ENCODE data around the gene GPD2.

GPD2 gene

GRCh38 chr2:156532989-156533388, 96.8 kb downstream of the GPD2 start:
- no peak for DNase-seq (ENCODE audit: low read depth)

GRCh38 chr2:156536534-156536933, 100.4 kb downstream of the GPD2 start:
- no peak for DNase-seq (ENCODE audit: low read depth)

- no peak for DNase-seq (ENCODE audit: low read depth)
These were observed 101.0 kb downstream of the GPD2 start for GRCh38 chr2:156537141-156537540.

- no peak for DNase-seq (ENCODE audit: low read depth)
These were observed 101.9 kb downstream of the GPD2 start for GRCh38 chr2:156538083-156538504.

- no peak for DNase-seq (ENCODE audit: low read depth)
These were observed 103.1 kb downstream of the GPD2 start for GRCh38 chr2:156539086-156539860.

- DNase-seq (ENCODE audit: low read depth), result no peak
These were observed 104.5 kb downstream of the GPD2 start for GRCh38 chr2:156540706-156541105.

GRCh38 chr2:156541229-156541628, 105.0 kb downstream of the GPD2 start:
- DNase-seq (ENCODE audit: low read depth), result no peak

- DNase-seq (ENCODE audit: low read depth), result no peak
These were observed 105.5 kb downstream of the GPD2 start for GRCh38 chr2:156541706-156542105.

- DNase-seq (ENCODE audit: low read depth), result no peak
These were observed 112.2 kb downstream of the GPD2 start for GRCh38 chr2:156548413-156548812.

- DNase-seq (ENCODE audit: low read depth), result no peak
These were observed 117.7 kb downstream of the GPD2 start for GRCh38 chr2:156553714-156554442.

- no peak for DNase-seq (ENCODE audit: low read depth)
These were observed 125.1 kb downstream of the GPD2 start for GRCh38 chr2:156561326-156561725.

GRCh38 chr2:156562124-156562523, 125.9 kb downstream of the GPD2 start:
- DNase-seq (ENCODE audit: low read depth), result no peak

GRCh38 chr2:156563994-156564753, 128.0 kb downstream of the GPD2 start:
- no peak for DNase-seq (ENCODE audit: low read depth)

- no peak for DNase-seq (ENCODE audit: low read depth)
These were observed 129.0 kb downstream of the GPD2 start for GRCh38 chr2:156565066-156565710.

- no peak for DNase-seq (ENCODE audit: low read depth)
These were observed 137.5 kb downstream of the GPD2 start for GRCh38 chr2:156573710-156574109.

GRCh38 chr2:156574112-156574511, 137.9 kb downstream of the GPD2 start:
- no peak for DNase-seq (ENCODE audit: low read depth)

- no peak for DNase-seq (ENCODE audit: low read depth)
These were observed 139.8 kb downstream of the GPD2 start for GRCh38 chr2:156576005-156576404.

- no peak for DNase-seq (ENCODE audit: low read depth)
These were observed 144.3 kb downstream of the GPD2 start for GRCh38 chr2:156580501-156580900.

- DNase-seq (ENCODE audit: low read depth), result no peak
These were observed 145.1 kb downstream of the GPD2 start for GRCh38 chr2:156581280-156581679.

- no peak for DNase-seq (ENCODE audit: low read depth)
These were observed 149.3 kb downstream of the GPD2 start for GRCh38 chr2:156585457-156585856.

GRCh38 chr2:156586621-156587020, 150.4 kb downstream of the GPD2 start:
- DNase-seq (ENCODE audit: low read depth), result no peak

- no peak for DNase-seq (ENCODE audit: low read depth)
These were observed 153.4 kb downstream of the GPD2 start for GRCh38 chr2:156589381-156590079.

Measured in T-helper 22 cell (primary cell).